GM18499 (cell line): ENCODE data around the gene CINP.
"Not testable (repeated sequence)": the region's sequence is repeated elsewhere in the genome, so short reads cannot be mapped to it uniquely, and the experiment has no call there.

Source experiments
- ATAC-seq: cut with Tn5 transposase; IDR thresholded peaks from one replicate; pipeline ENCODE4 v1.9.1; 2021; ENCODE audit warnings: moderate number of reproducible peaks; ENCODE audit not compliant: insufficient read depth, unreplicated experiment

The CINP gene

GRCh38 chr14:102321456-102322422, 41.0 kb downstream of the CINP start:
- ATAC-seq = no peak

- ATAC-seq = no peak
These were observed 41.8 kb downstream of the CINP start for GRCh38 chr14:102320671-102321455.

GRCh38 chr14:102320033-102320660, 42.5 kb downstream of the CINP start:
- no peak for ATAC-seq

- ATAC-seq = no peak
These were observed 43.2 kb downstream of the CINP start, which contains the start of gene ZNF839 for GRCh38 chr14:102319351-102320032. Gene ZNF839 (plus strand): TSS chr14:102319746. CDS start chr14:102319766, 20 bp downstream.

DNA sequence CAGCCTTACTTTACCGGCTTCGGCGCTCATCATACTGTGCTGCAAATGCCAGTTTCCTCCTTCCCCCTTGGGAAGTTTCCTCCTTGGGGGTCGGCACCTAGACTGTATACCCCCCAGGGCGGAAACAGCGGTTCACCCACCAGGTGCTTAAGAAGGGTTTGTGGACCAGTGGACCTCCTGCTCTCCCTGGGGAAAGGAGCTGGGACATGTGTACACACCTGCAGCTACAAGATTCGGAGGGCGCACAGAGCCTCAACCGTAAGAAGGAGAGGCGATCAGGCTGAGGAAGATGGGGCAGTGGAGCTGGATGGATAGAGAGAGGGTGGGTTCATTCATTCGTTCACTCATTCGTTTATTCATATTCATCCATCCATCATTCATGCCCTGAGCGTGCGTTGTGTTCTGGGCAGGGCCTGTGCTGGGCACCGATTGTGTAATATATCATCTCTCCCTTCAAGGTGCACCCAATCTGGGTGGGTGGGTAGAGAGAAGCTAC, 43.9 kb downstream of the CINP start:
- ATAC-seq = no peak

DNA sequence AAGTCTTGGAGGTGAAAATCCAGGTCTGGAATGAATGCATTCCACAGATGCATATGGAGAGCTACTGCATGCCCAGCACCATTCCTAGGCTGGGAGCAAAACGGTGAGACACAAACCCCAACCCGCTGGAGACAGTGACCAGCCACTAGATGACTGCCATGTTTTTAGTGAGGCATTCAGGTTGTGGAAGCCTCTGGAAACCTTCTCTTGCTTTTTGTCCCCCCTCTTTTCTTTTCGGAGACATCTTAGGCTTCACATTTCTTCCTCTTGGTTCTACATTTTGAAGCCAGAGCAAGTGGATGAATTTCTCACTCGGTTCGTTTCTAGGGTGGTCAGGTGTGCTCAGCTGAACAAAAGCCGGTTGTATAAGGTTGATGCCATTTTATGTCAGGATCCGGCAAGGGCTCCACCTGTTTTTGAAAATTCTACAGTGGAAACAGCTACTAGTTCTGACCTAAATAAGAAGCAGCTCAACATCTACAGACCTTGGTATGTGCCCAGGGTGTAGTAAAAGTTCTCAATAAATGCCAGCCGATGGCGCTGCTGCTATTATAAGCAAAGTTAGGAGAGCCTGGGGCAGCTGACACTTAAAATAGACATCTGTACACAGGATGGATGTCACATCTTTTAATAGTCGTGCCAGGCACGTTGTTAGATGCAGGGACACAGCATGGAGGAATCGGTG, 45.0 kb downstream of the CINP start:
- ATAC-seq = no peak

GRCh38 chr14:102316743-102317563, 45.7 kb downstream of the CINP start:
- ATAC-seq = peak; percentile 37

DNA sequence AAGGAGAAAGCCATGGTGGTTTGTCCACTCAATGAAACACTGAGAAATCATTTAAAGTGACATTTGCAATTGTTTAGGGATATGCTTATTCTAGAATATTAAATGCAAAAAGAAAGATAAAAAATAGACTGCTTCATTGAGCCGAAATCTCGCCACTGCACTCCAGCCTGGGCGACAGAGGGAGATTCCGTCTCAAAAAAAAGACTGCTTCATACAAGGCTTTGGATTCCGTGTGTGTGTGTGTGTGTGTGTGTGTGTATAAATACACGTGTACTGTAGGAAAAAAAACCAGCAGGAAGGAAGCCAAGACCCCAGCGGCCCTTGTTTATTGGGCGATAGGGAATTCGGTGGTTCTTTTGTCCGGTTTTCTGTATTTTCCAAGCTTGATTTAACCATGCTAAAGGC, 46.4 kb downstream of the CINP start:
- ATAC-seq = no peak

DNA sequence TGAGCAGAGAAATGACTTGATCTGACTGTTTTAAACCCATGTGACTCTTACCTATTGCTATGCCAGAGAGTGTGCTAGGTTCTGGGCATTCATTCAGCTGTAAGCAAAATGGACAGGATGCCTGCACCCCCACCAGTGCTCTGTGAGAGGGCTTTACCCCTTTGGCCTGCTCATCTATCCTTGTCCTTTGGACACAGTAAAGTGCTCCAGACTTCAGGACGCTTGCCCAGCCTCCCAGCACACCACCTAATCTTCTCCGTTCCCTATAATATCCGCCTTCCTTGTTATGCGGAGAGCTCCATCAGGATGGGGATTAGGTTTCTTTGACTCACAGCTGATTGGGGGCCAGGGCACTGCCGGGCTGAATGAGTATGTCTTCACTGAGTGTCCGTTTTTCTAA, 47.6 kb downstream of the CINP start:
- no peak for ATAC-seq

GRCh38 chr14:102314242-102315011, 48.3 kb downstream of the CINP start:
- ATAC-seq = no peak

GRCh38 chr14:102304611-102305506, 57.8 kb downstream of the CINP start, which contains the start of gene MOK:
Gene MOK (minus strand): TSS chr14:102305164. CDS start chr14:102304968, 196 bp downstream.
- ATAC-seq = peak; percentile 75

DNA sequence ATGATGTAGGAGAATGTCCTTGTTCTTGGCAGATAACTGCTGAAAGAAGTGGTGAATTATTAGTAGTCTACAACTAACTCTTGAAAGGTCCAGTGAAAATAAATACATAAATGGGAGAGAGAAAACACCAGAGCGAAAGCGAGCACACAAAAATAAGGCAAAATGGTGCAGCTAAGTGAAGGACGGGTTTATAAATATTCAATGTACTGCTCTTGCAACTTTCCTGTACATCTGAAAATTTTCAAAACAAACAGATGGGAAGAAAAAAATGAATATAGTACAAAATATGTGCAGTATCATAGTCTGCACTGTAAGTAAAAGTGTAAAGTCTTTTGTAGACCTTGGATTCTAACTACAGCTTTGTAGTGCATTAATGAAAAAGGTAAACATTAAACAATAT, 59.0 kb downstream of the CINP start:
- no peak for ATAC-seq

DNA sequence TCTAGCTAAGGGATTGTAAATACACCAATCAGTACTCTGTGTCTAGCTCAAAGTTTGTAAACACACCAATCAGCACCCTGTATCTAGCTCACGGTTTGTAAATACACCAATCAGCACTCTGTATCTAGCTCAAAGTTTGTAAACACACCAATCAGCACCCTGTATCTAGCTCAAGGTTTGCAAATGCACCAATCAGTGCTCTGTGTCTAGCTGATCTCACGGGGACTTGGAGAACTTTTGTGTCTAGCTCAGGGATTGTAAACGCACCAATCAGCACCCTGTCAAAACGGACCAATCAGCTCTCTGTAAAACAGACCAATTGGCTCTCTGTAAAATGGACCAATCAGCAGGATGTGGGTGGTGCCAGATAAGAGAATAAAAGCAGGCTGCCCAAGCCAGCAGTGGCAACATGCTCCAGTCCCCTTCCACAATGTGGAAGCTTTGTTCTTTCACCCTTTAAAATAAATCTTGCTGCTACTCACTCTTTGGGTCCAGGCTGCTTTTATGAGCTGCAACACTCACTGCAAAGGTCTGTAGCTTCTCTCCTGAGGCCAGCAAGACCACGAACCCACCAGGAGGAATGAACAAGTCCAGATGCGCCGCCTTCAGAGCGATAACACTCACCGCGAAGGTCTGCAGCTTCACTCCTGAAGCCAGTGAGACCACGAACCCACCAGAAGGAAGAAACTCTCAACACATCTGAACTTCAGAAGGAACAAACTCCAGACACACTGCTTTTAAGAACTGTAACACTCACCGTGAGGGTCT, 64.2 kb downstream of the CINP start:
- ATAC-seq = not testable (repeated sequence)
